ENCODE data around the gene TNRC18.
"Not testable (repeated sequence)": the region's sequence is repeated elsewhere in the genome, so short reads cannot be mapped to it uniquely, and the experiment has no call there.

Gene TNRC18

GRCh38 chr7:5265320-5266190 is 158.1 kb downstream of the TNRC18 start:
- no peak for DNase-seq

- not testable (repeated sequence) for DNase-seq
Observed at GRCh38 chr7:5263066-5263465, 160.6 kb downstream of the TNRC18 start.

GRCh38 chr7:5260530-5261068 is 163.0 kb downstream of the TNRC18 start:
- not testable (repeated sequence) for DNase-seq

Measured in NCI-H1417 treated with DMSO at 0.1 percent for 48 hours (cell line).